ENCODE results near the gene GPR22.

DNA sequence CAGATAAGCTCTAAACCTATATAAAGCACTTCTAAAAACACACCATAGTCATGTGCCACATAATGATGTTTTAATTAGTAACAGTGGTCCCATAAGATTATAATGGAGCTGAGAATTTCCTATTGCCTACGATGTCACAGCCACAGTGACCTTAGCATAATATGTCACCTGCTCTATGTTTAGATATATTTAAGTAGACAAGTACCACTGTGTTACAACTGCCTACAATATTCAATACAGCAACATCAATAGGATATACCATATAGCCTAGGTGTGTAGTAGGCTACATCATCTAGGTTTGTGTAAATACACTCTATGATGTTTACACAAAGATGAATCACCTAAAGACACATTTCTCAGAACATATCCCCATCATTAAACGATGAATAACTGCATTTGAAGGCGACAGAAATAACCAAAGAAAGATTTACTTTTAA lies 24.5 kb downstream of the GPR22 start:
- no peak for TF ChIP-seq POLR2AphosphoS5 (IDR thresholded peaks at IDR 0.05; ENCODE audit: low read length)
- no peak for TF ChIP-seq TAF1 (IDR thresholded peaks at IDR 0.05; ENCODE audit: borderline replicate concordance, low read depth, low read length)
- TF ChIP-seq USF2 (IDR thresholded peaks at IDR 0.05; ENCODE audit: borderline replicate concordance, low read depth, low read length) = no peak

All from GM12878 (cell line).